A549 (cell line): ENCODE results near the gene DDX49. TPM values are rescaled to one million over a fixed set of nuclear protein-coding genes. Genes with fewer than 3 reads are reported as not detected.

ENCODE experiments used
- ATAC-seq, 2 experiments: fragments of 200-7000 bp in 1 of 2; fragments of >200 bp in 1 of 2; cut with Nextera tagmentation in 1 of 2; cut with Tn5 transposase in 1 of 2; 3 replicates each; pipeline versions ENCODE4 v1.8.0 to v1.9.1; 2018 to 2020; ENCODE audit warnings: mild to moderate bottlenecking in 1 of 2, moderate library complexity in 1 of 2
- CTCF ChIA-PET: fragments of 300-600 bp; sonication (Branson Sonifier 250); formaldehyde crosslinking; extraction: SDS; loops from one replicate; lab custom pipeline; 2021; ENCODE audit warnings: antibody characterized with exemption, inconsistent platforms; lab: Yijun Ruan, JAX
- POLR2A ChIA-PET: fragments of 350-600 bp; formaldehyde crosslinking; extraction: SDS; loops from one replicate; lab custom pipeline; 2021; ENCODE audit warnings: antibody characterized with exemption, inconsistent platforms; lab: Yijun Ruan, JAX
- DNase-seq, 2 experiments: peaks; one replicate each; pipeline versions ENCODE4 v3.0.0 to v3.0.0-alpha.2; 2011 to 2016; ENCODE audit warnings: low read depth in 1 of 2, low spot score in 1 of 2
- FAIRE-seq: peaks from 2 replicates; lab custom pipeline; 2011; peaks lifted over from hg19 to GRCh38; lab: Jason Lieb, UNC
- H3K27ac ChIP-seq, 2 experiments: fragments of >200 bp; sonication (Bioruptor Twin); formaldehyde crosslinking; 3 replicates each; pipeline ENCODE4 v1.5.1; 2016 to 2017
- H3K4me1 ChIP-seq: fragments of >200 bp; sonication (Bioruptor Twin); formaldehyde crosslinking; 3 replicates; pipeline ENCODE4 v1.6.1; 2016
- H3K4me2 ChIP-seq: fragments of >200 bp; sonication (Bioruptor Twin); formaldehyde crosslinking; 3 replicates; pipeline ENCODE4 v1.6.1; 2016
- H3K4me3 ChIP-seq: fragments of >200 bp; sonication (Bioruptor Twin); formaldehyde crosslinking; 3 replicates; pipeline ENCODE4 v1.5.1; 2016
- H3K9me3 ChIP-seq: fragments of >200 bp; sonication (Bioruptor Twin); formaldehyde crosslinking; 3 replicates; pipeline ENCODE4 v1.6.1; 2016
- EHF ChIP-seq: fragments of 250-450 bp; sonication (Bioruptor Pico); IDR thresholded peaks from 2 replicates; pipeline ENCODE4 v1.5.0; 2020; ENCODE audit warnings: mild to moderate bottlenecking
- EHMT2 ChIP-seq: fragments of 200-600 bp; sonication (generic); IDR thresholded peaks from 2 replicates; pipeline ENCODE4 v1.6.1; 2016; ENCODE audit warnings: antibody characterized with exemption, low read depth, mild to moderate bottlenecking, moderate library complexity
- FOSL2 ChIP-seq, 2 experiments: fragments of 450-650 bp in 1 of 2; fragments of >200 bp in 1 of 2; sonication (Bioruptor Twin) in 1 of 2; formaldehyde crosslinking; IDR thresholded peaks; 2 replicates each; pipeline versions ENCODE4 v1.5.0 to v1.6.1; 2016 to 2020; ENCODE audit warnings: mild to moderate bottlenecking in 1 of 2, moderate library complexity in 1 of 2
- HOXA7 ChIP-seq: fragments of 250-450 bp; sonication (Bioruptor Pico); IDR thresholded peaks from 2 replicates; pipeline ENCODE4 v1.5.0; 2020; ENCODE audit warnings: mild to moderate bottlenecking, moderate library complexity
- HOXB5 ChIP-seq: fragments of 250-450 bp; sonication (Bioruptor Pico); IDR thresholded peaks from 2 replicates; pipeline ENCODE4 v1.5.0; 2020; ENCODE audit warnings: mild to moderate bottlenecking, moderate library complexity
- JUN ChIP-seq, 2 experiments: fragments of >200 bp; sonication (Bioruptor Twin); formaldehyde crosslinking; IDR thresholded peaks; 2 replicates in 1 of 2; 3 replicates in 1 of 2; pipeline ENCODE4 v1.6.1; 2016 to 2017
- KDM1A ChIP-seq: fragments of 200-600 bp; sonication (generic); IDR thresholded peaks from 2 replicates; pipeline ENCODE4 v1.6.1; 2016; ENCODE audit warnings: low read depth, mild to moderate bottlenecking
- KDM5A ChIP-seq: fragments of 200-600 bp; sonication (generic); IDR thresholded peaks from 2 replicates; pipeline ENCODE4 v1.6.1; 2016; ENCODE audit warnings: antibody characterized with exemption, mild to moderate bottlenecking
- MAFK ChIP-seq: fragments of 450-650 bp; IDR thresholded peaks from 2 replicates; pipeline ENCODE4 v1.6.1; 2014; ENCODE audit not compliant: partially characterized antibody
- NFE2L2 ChIP-seq: fragments of 150-350 bp; conservative IDR thresholded peaks from 2 replicates; pipeline ENCODE4 v1.6.1; 2014; ENCODE audit warnings: low read length
- NPAS2 ChIP-seq: fragments of 250-450 bp; sonication (Bioruptor Pico); IDR thresholded peaks from 2 replicates; pipeline ENCODE4 v1.8.0; 2022; ENCODE audit warnings: mild to moderate bottlenecking, moderate library complexity, borderline replicate concordance
- PHF8 ChIP-seq: fragments of 200-600 bp; sonication (generic); IDR thresholded peaks from 2 replicates; pipeline ENCODE4 v1.6.1; 2016; ENCODE audit warnings: low read depth, mild to moderate bottlenecking, antibody characterized with exemption, moderate library complexity, borderline replicate concordance
- POLR2A ChIP-seq: IDR thresholded peaks from 2 replicates; pipeline ENCODE4 v1.6.1; 2012; ENCODE audit warnings: mild to moderate bottlenecking, low read length
- RAD21 ChIP-seq, 2 experiments: fragments of >200 bp in 1 of 2; sonication (Bioruptor Twin) in 1 of 2; formaldehyde crosslinking in 1 of 2; IDR thresholded peaks in 1 of 2; conservative IDR thresholded peaks in 1 of 2; 2 replicates in 1 of 2; 3 replicates in 1 of 2; pipeline ENCODE4 v1.6.1; 2012 to 2018; ENCODE audit warnings: inconsistent platforms in 1 of 2
- RARB ChIP-seq: fragments of 250-450 bp; sonication (Bioruptor Pico); IDR thresholded peaks from 2 replicates; pipeline ENCODE4 v1.8.0; 2021; ENCODE audit warnings: mild to moderate bottlenecking, moderate library complexity
- RCOR1 ChIP-seq: fragments of 150-350 bp; IDR thresholded peaks from 2 replicates; pipeline ENCODE4 v1.6.1; 2014; ENCODE audit warnings: antibody characterized with exemption, low read length, low read depth
- RFX5 ChIP-seq: fragments of 450-650 bp; IDR thresholded peaks from 2 replicates; pipeline ENCODE4 v1.7.1; 2014; ENCODE audit warnings: antibody characterized with exemption, mild to moderate bottlenecking, moderate library complexity
- TFCP2L1 ChIP-seq: fragments of 250-450 bp; sonication (Bioruptor Pico); IDR thresholded peaks from 2 replicates; pipeline ENCODE4 v1.5.0; 2021; ENCODE audit warnings: mild to moderate bottlenecking
- TP53 ChIP-seq: fragments of 250-450 bp; sonication (Bioruptor Pico); IDR thresholded peaks from 2 replicates; pipeline ENCODE4 v1.5.0; 2021; ENCODE audit warnings: mild to moderate bottlenecking, moderate library complexity
- ZSCAN20 ChIP-seq: fragments of 250-450 bp; sonication (Bioruptor Pico); IDR thresholded peaks from 2 replicates; pipeline ENCODE4 v1.8.0; 2022; ENCODE audit warnings: mild to moderate bottlenecking, moderate library complexity
- WGBS: methylation state at CpG from one replicate; pipeline ENCODE4 v1.1.6; 2017; ENCODE audit errors: missing lambda C conversion rate; 5-methylcytosine and 5-hydroxymethylcytosine counted together
- polyA plus RNA-seq, 4 experiments: library from polyadenylated mRNA; depleted of rRNA in 3 of 4; stranded (reverse); fragments of >200 nt; fragmentation: RNase III in 1 of 4; extraction: RNeasy Plus Mini Kit Qiagen cat#74134 plus additional on column Dnase treatment in 1 of 4; gene quantifications; 2 replicates in 3 of 4; 3 replicates in 1 of 4; pipeline ENCODE4 v1.2.3, GENCODE V29; 2011 to 2017
- TF ChIP-seq, protein P1 (sequence below): fragments of >200 bp; sonication (Bioruptor Twin); formaldehyde crosslinking; IDR thresholded peaks from 3 replicates; pipeline ENCODE4 v1.5.1; 2016
- TF ChIP-seq, protein P2 (sequence below): fragments of 150-350 bp; IDR thresholded peaks from 2 replicates; pipeline ENCODE4 v1.6.1; 2014; ENCODE audit warnings: low read depth, mild to moderate bottlenecking, low read length

Gene DDX49
- polyA plus RNA-seq, 2 of the 4 experiments (the other 2 are of a cell fraction): 23.4 to 31.5 TPM

DNA sequence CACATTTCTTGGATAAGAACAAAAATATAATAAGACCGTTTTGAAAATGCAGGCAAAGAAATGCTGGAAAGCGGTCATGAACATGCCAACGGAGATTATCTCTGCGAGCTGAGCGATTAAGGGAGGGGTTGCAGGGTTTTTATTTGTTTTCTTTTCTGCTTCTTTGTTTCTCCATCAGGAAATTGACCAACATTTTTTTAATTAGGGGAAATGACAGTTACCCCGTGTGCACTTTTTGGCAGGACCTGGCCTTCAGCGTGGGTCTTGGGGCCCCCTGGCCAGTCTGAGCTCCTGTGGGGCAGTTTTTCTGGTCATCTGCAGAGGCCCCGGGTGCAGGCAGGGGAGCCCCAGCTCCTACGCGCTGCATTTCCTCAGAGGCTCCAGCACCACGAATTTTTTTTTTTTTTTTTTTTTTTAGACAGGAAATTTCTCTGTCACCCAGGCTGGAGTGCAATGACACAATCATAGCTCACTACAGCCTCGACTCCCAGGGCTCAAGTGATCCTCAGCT, 52.8 kb downstream of the DDX49 start:
- POLR2A ChIA-PET: interaction anchor here (0.6 kb wide), 1 partner anchor 53 kb away, joined by 3 read pairs; the partner anchor contains the start of gene DDX49
- H3K4me1 ChIP-seq: peaks cover 26% of the 10 kb centered on the region
- no peaks in the 10 kb centered on the region for H3K9me3 ChIP-seq
- DNase-seq: no peak
- CTCF ChIA-PET: interaction anchor here (0.6 kb wide), 1 partner anchor 277 kb away, joined by 3 read pairs; no protein-coding TSS in a partner anchor
- TF ChIP-seq FOSL2 (IDR thresholded peaks at IDR 0.05) (no peak), FOSL2 (CRISPR knock-in tag; IDR thresholded peaks at IDR 0.05) (no peak)
- TF ChIP-seq, all 56 proteins: peak for 0
- ATAC-seq (no peak), FAIRE-seq (no peak)
- WGBS: 63% methylated on average over 12 of the region's 12 CpGs
- Histone ChIP-seq H3K27ac (peak overlapping the region in 1 of 2 experiments; percentile 64; a peak in 2 of 6 replicates), H3K4me3 (no peak overlapping the region), H3K4me2 (no peak overlapping the region)

DNA sequence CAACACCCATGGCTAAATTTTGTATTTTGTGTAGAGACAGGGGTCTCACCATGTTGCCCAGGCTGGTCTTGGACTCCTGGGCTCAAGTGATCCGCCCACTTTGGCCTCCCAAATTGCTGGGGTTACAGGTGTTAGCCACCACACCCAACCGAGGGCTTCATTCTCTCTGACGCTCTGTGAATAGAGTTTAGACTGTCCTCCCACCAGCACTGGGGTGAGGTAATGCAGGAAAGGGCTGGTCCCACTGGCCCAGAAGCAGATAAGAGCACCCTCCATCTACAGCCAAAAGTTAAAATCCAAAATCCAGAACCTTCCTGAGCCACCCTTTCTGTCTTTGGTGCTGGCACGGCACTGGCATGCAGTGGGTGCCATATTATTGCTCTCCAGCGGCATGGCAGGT, 53.3 kb downstream of the DDX49 start:
- Histone ChIP-seq H3K4me3 (no peak overlapping the region), H3K27ac (peak overlapping the region in 1 of 2 experiments; percentile 64; a peak in 1 of 6 replicates), H3K4me2 (no peak overlapping the region), H3K4me1 (peaks cover 21% of the 10 kb centered on the region), H3K9me3 (no peaks in the 10 kb centered on the region)
- ChIA-PET POLR2A (no interaction called here), CTCF (interaction anchor here (0.6 kb wide), 1 partner anchor 276 kb away, joined by 3 read pairs; no protein-coding TSS in a partner anchor)
- TF ChIP-seq FOSL2 (IDR thresholded peaks at IDR 0.05) (no peak), FOSL2 (CRISPR knock-in tag; IDR thresholded peaks at IDR 0.05) (no peak), RCOR1 (no peak), RARB (no peak), POLR2A (no peak), JUN (IDR thresholded peaks at IDR 0.05) (no peak), KDM5A (no peak), MAFK (no peak), EHMT2 (no peak), RFX5 (no peak), TFCP2L1 (no peak), EHF (CRISPR knock-in tag) (no peak), PHF8 (no peak), NPAS2 (no peak)
- TF ChIP-seq, protein P1, sequence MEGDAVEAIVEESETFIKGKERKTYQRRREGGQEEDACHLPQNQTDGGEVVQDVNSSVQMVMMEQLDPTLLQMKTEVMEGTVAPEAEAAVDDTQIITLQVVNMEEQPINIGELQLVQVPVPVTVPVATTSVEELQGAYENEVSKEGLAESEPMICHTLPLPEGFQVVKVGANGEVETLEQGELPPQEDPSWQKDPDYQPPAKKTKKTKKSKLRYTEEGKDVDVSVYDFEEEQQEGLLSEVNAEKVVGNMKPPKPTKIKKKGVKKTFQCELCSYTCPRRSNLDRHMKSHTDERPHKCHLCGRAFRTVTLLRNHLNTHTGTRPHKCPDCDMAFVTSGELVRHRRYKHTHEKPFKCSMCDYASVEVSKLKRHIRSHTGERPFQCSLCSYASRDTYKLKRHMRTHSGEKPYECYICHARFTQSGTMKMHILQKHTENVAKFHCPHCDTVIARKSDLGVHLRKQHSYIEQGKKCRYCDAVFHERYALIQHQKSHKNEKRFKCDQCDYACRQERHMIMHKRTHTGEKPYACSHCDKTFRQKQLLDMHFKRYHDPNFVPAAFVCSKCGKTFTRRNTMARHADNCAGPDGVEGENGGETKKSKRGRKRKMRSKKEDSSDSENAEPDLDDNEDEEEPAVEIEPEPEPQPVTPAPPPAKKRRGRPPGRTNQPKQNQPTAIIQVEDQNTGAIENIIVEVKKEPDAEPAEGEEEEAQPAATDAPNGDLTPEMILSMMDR: no peak
- ATAC-seq (no peak), DNase-seq (no peak), FAIRE-seq (no peak)
- 98% methylated on average over 5 of the region's 5 CpGs for WGBS

DNA sequence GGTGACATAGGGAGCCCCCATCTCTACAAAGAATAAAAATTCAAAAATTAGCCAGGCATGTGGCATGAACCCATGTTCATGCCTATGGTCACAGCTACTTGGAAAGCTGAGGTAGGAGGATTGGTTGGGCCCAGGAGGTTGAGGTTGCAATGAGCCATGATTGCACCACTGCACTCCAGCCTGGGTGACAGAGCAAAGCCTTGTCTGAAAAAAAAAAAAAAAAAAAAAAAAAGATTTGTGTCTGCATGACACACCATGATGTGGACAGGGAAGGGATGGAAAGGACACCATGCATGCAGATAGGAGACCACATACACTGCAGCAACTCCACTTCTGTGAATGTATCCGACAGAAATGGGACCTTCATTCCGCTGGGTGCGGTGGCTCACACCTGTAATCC, 55.5 kb downstream of the DDX49 start:
- no peak for FAIRE-seq

More for the DNA sequence above, 55.5 kb downstream of the DDX49 start:
- CTCF ChIA-PET: interaction anchor here (0.6 to 1.9 kb wide), 3 partner anchors 10 to 87 kb away, joined by 3 to 6 read pairs (median 3); no protein-coding TSS in a partner anchor
- Histone ChIP-seq H3K4me3 (no peak overlapping the region), H3K27ac (no peak overlapping the region), H3K9me3 (no peaks in the 10 kb centered on the region), H3K4me1 (peaks cover 8% of the 10 kb centered on the region), H3K4me2 (no peak overlapping the region)
- 90% methylated on average over 3 of the region's 3 CpGs for WGBS
- DNase-seq (no peak), ATAC-seq (no peak)
- TF ChIP-seq ZSCAN20 (CRISPR knock-in tag) (no peak), KDM1A (no peak), RAD21 (conservative IDR thresholded peaks at IDR 0.05 in 1 of 2, IDR thresholded peaks at IDR 0.05 in 1 of 2) (no peak), NFE2L2 (no peak), HOXB5 (CRISPR knock-in tag) (no peak), POLR2A (no peak), RCOR1 (no peak), TP53 (no peak), PHF8 (no peak), HOXA7 (CRISPR knock-in tag) (no peak), TFCP2L1 (no peak)
- TF ChIP-seq, protein P2, sequence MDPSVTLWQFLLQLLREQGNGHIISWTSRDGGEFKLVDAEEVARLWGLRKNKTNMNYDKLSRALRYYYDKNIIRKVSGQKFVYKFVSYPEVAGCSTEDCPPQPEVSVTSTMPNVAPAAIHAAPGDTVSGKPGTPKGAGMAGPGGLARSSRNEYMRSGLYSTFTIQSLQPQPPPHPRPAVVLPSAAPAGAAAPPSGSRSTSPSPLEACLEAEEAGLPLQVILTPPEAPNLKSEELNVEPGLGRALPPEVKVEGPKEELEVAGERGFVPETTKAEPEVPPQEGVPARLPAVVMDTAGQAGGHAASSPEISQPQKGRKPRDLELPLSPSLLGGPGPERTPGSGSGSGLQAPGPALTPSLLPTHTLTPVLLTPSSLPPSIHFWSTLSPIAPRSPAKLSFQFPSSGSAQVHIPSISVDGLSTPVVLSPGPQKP: no peak
- TF ChIP-seq, protein P1: no peak
- POLR2A ChIA-PET: no interaction called here
